ENCODE measurements around the gene CP. TPM values are rescaled to one million over a fixed set of nuclear protein-coding genes. Genes with fewer than 3 reads are reported as not detected.
"Not testable (repeated sequence)": the region's sequence is repeated elsewhere in the genome, so short reads cannot be mapped to it uniquely, and the experiment has no call there.

Gene CP
- 1.1 TPM for total RNA-seq

DNA sequence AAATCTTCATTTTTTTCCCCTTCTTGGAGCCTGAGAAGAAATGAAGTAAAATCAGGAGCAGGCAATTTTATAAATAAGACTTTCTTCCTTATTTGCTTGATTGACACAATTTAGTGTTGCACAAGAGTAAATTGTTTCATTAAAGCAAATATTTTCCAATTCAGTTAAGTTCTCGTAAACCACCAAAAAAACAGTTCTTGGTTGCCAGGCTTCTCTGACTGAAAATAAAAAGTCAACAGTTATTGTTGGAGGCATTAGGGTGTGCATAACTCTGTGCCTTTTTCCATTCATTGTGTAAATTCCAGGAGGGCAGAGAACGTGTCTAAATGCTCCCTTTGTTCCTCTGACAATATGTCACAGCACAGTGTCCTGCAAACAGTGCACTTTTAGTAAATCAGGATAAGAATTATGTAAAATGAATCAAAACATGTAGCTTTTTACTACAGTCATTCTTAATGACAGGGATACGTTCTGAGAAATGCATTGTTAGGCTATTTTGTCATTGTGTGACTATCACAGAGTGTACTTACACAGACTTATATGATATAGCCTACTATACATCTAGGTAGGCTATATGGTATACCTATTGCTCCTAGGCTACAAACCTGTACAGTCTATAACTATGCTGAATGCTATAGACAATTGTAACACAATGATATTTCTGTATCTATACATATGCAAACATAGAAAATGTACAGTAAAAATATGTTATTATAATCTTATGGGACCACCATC is at the start of gene CP:
CP (minus strand) TSS at position 47 of the 735 bp plus-strand sequence; CDS start at position 10, 37 bp downstream.
- no peak for DNase-seq

DNA sequence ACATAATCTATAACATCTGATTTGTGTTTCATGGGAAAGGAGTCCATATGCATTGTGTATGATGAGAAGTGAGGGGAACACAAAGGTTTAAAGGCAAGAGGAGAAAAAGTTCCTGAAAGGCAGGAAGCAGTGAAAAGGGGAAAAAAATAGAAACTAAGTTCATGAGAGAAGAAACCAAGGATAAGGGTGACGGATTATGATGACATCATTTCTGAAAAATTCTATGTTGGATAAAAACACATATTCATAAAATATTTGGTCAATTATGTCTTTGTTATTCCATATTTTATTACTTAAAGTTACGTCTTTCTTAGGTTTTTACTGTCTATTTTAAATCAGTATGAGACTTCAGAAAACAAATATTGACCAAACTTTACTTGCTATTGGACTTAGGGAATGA is 48.6 kb upstream of the CP start:
- DNase-seq = no peak

DNA sequence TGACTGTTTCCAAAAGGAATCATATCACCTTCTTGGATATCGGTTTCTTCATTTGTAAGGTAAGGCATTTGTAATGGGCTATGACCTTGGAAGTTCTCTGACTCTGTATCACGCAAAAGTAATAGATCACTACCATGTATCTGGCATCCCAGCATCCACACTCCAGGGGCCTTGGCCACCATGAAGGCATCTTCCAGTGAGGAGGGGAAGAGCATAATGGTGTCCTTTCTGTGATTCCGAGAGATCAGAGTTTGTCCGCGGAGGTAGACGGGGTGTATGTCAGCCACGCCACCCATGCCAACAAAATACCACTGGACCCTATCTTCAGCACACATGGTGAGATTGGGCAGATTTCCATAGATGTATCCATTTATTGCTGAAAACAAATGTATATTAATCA is 48.1 kb upstream of the CP start:
- DNase-seq = no peak

DNA sequence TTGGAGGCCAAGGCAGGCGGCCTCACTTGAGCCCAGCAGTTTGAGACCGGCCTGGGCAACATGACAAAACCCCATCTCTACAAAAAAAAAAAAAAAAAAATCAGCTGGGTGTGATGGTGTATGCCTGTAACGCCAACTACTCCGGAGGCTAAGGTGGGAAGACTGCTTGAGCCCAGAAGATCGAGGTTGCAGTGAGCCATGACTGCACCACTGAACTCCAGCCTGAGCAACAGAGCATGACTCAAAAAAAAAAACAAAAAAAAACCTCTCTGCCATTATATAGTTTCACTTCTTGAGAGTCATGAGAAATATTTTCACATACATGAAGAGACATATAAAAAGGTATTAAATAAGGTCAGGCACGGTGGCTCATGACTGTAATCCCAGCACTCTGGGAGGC is 45.9 kb upstream of the CP start:
- no peak for DNase-seq

DNA sequence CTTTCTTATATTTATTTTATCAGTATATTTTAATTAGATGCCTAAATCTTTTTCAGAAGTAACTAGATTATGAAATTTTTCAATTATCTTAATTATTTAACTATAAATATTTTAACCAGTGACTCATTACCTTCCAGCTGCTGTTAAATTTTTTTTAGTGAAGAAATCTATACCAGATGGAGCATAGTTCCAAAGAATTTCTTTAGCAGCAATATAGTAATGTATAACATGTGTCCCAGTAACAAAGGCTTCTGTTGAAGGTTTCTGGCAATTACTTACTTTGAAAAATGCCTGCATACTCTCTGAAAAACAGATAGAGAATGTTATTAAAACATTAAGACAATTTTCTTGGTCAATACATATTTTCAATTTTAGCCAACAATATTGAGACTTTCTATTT is 45.1 kb upstream of the CP start:
- peak; percentile 75 for DNase-seq

DNA sequence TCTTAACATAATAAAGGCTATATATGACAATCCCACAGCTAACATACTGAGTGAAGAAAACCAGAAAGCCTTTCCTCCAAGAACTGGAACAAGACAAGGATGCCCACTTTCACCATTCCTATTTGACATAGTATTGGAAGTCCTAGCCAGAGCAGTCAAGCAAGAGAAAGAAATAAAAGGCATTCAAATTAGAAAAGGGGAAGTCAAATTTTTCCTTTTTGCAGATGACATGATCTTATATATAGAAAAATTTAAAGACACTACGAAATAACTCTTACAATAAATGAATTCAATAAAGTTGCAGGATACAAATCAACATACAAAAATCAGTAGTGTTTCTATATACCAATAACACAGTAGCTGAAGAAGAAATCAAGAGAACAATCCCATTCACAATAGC is 42.2 kb upstream of the CP start:
- no peak for DNase-seq

DNA sequence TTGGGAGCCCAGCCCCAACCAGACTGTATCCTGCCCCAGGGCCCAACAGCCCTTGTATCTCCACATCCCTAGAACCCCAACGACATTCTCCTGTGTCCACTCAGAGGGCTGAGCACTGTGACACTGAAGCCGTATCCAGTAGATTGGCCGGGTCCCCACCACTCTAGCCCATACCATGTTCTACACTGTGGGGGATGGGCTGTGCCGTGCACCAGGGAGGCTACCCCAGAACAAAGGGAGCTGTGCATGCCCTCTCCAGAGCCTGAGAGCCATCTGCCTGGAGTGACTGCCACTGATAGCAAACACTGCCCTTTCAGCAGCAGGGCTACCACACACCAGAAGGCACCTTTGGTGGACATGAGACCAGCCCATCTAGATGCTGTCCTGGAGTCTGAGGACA is 37.1 kb upstream of the CP start:
- DNase-seq = no peak

DNA sequence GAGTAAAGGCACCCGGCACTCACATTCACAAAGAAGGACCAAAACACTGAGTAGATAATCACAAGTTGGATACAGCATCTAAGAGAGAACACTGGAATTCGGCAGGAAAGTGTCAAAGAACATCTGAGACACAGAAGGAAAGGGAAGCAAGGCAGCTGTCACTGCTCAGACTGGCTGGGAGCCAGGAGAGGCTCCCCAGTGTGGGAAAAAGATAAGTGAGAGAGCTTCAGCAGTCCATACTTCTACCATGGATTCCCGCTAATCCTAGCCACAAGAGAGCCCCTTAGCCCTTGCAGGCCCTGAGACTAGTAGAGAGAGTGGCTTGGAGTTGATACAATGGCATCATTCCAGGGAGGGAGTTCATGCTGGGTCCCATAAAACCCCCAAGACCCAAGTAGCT is 36.7 kb upstream of the CP start:
- no peak for DNase-seq

DNA sequence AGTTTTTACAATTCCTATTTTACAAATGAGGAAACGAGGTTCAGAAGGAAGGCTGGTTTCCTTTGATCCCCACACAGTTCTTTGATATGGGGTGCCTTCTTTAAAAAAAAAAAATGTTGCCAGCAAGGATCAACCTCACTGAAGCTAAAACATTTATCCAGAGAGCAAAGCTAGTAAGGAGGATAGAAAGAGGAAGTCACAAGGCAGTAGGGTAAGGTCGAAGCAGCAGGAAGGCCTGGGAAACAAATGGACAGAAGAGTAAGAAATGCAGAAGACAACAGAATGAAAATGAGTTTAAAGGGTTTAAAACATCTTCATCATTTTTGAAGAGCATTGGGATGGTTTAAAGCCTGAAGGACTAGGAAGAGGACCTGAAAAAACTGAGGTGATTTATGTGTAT is 30.6 kb upstream of the CP start:
- DNase-seq = no peak

DNA sequence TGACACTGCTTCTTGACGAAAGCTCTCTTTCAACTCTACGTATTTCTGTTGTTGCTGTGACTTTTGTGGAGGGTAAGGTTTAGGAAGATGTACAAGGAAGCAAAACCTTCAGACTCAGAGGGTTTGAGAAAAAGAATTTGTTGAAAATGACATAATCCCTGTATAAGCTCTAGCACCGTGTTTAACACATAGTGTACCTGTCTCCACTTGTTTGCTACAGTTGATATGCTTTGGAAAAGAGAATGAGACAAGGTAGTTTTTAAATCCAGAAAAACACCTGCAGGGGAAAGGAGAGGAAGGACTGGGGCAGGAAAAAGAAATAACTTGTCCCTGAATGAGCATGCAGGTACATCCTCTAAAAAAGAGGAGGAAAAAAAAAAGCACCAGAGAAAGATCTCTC is 29.6 kb upstream of the CP start:
- DNase-seq = no peak

DNA sequence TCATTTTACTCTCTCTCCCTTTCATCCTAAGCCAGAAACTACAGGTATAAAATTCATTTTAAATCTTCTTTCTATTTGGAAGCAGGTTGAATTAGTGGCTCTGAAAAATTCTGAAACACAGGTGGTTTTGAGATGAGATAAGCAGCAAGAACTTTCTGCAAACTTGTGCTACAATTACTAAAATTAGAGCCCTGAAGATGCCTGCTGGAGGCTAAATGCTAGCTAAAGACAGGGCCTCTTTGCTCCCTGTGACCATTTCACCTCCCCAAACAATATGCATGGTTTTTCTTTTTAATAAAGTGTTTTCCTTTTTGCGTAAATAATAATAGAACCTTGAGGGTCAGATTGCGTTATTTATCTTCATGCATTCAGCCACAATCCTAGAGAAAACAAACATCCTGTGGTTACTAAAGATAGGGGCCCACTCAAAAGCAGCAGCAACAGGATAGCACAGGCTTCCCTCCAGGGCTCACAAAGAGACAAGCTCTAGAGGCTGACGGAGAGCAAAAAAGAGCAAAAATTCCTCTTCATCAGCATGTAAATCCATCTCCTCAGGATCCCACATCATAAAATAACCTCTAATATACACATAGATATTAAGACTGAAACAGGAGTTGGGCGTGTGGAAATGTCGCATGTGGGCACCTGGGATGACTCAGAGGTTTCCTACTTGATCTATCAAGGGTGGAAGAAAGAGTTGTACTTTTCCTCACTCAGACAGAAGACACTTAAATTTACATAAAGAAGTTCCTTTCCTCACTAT is 26.5 kb upstream of the CP start:
- no peak for DNase-seq

DNA sequence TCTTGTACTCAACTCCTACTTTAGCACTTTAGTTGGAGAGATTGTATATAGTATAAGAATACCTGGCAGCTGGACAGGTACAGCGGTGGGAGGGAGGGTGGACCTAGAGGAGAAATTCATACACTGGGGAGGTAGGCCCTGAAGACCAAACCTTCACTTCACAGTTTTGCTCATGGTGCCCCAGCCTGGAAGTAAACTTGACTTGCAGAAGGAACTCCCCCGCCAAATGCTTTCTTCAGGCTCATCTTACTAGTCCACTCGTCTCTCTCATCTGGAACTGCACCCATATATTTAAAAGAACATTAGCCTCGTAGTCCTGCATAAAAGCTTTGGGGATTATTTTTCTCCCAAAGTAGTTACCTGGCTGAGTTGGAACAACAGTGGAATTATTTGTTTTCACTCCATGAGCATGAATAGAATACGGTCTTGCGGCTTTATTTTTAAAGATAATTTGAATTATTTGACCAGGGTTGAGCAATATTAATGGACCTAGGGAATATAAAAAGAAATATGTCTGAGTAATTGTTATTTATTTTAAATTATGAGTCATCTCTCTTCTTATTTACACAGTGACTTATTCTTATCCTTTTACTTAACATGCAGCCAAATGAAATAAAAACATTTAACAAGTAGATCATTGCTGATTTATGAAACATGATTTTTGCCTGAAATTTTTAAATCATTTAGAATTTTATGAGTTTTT is 25.5 kb upstream of the CP start:
- no peak for DNase-seq

DNA sequence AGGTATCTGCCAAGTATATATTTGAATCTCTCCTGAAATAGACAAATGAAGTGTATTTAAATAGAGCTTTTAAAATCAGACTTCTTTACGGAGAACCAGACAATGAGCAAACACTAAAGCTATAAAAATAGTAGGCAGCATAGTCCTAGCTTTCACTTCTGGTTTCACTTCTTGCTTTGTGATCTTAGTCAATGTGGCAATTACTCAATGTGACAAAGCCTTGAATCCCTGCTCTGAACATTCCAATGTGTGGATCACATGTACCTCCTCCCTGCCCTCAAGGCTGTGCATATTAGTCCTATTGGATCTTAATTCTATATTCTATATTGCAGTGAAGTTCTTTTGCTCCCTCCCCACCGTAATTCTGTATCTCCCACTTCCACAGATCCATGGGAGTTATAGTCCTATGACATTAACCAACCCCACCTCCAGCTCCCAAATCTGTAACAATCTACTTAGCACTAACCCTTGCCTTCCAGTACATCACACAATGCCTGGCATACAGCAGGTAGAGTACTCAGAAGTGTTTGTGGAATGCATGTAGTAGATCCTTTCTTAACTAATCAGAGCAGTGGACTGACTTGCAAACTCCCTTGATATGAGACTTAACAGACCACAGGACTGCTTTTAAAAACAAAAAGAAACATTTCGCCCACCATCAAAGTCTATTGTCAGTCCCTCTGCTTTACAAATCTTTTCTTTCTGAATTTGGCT is 24.3 kb upstream of the CP start:
- no peak for DNase-seq

DNA sequence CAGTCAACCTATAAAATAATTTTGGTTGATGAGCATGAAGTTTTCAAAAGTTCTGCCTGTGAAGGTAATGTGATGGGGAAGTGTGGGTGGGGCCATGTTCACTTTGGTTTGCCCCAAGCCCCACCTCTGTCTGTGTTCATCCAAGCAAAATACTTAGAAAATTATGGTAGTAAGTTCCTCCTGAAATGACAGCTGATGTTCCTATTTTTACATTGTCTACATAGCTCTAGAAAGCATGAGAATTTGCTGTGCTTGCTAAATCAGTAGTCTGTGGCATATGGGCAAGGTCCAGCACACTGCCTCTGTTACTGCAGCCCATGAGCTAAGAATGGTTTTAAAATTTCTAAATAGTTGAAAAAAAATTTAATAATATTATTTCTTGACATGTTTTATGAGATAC is 21.9 kb upstream of the CP start:
- no peak for DNase-seq

DNA sequence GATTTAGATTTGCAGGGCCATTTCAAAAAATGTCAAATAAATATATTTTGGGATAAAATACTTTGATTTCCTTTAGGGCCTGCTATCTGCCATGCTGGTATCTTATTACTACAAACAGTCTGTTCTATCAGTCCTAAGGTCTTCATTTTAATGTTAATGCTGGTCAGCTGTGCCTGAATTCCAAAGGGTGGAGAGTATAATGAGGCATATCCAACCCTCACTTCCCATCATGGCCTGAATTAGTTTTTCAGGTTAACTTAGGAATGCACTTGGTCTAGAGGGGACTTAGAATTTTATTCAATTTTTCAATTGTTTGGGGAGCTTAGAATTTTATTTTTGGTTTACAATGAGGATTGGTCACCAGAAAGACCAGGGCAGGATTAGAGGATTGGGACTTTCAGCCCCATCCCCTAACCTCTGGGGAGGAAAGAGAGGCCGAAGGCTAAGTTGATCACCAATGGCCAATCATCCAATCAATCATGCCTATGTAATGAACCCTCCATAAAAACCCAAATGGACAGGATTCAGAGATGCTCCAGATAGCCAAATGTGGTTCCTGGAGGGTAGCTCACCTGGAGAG is 17.8 kb upstream of the CP start:
- DNase-seq = no peak

DNA sequence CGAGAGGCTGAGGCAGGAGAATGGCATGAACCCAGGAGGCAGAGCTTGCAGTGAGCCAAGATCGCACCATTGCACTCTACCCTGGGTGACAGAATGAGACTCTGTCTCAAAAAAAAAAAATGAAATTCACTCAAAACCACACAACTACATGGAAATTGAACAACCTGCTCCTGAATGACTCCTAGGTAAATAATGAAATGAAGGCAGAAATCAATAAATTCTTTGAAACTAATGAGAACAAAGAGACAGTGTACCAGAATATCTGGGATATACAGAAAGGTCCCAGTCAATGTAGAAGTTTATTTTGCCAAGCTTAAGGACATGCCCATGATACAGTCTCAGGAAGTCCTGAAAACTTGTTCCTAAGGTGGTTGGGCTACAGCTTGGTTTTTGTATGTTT is 16.6 kb upstream of the CP start:
- not testable (repeated sequence) for DNase-seq

DNA sequence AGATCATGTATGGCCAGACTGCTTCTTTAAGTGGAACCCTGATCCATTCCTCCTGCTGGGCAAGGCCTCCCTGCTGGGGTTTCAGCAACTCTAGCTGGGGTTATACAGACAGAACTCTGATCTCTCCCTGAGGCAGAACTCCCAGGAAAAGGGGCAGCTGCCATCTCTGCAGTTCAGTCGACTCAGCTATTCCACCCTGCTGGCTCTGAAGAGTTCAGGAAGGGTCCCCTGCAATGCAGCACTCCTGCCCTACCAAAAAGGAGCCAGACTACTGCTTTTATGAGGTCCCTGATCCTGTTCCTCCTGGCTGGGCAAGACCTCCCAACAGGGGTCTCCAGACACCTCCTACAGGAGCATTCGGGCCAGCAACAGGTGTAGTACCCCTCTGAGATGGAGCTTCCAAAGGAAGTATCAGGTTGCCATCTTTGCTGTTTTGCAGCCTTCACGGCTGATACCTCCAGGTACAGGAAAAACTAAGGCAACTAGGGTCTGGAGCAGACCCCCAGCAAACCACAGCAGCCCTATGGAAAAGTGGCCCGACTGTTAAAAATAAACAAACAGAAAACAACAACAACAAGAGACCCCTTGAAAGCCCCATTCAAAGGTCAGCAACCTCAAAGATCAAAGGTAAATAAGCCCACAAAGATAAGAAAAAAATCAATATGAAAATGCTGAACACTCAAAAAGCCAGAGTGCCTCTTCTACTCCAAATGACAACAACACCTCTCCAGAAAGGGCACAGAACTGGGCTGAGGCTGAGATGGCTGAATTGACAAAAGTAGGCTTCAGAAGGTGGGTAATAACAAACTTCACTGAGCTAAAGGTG is 14.2 kb upstream of the CP start:
- no peak for DNase-seq

DNA sequence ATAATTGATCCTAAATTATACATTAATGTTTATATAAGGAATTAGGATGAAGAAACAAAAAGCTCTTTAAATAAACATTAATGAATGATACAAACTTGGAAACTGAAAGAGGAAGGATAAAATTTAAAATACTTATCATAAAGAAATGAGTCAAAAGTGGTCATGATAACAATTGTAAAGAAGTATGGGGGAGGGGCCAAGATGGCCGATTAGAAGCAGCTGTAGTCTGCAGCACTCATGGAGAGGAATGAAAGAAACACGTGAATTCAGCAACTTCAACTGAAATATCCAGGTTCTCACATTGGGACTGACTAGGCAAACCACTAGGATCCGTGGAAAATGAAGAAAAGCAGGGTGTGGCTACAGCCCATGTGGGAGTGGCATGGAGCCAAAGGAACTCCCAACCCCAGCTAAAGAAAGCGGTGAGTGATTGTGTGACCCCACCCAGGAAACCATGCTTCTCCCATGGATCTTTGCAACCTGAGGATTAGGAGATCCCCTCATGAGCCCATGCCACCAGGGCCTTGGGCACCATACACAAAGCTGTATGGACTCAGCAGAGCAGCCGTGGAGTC is 13.1 kb upstream of the CP start:
- DNase-seq = no peak

DNA sequence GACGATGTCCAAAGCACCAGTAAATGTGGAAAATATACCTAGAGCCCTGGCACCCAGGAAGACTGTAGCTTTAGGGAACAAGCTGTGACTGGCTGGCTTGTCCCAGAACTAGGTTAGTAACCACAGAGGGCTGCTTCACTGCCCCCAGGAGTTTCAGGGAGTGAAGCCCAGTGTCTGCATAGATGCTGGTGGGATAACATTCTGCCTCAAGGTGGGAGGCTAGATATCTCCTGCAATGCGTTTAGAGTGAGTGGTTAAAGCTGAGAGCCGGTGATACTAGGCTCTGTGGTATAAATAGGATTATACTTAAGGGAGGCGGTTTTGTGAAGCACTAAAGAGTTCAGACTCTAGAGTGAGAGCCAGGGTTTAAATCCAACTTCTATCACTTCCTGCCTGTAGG is 11.7 kb upstream of the CP start:
- no peak for DNase-seq

DNA sequence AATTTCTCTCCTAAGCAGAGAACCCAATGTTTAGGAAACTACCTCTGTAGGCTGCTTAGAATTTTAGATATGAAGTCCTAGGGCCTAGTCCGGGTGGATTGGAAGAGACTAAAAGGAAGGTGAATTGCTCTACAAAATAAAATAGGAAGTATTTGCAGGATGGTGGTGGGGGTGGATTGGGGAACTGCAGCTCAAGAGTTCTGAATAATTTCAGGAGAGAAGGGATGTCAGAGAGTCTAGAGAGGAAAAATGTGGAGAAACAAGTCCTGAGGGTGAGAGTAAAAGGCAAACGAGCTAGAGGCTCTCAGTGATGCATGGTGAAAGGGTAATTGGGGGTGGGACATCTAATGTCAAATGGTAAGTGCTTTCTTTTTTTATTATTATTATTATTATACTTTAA is 10.2 kb upstream of the CP start:
- DNase-seq = no peak

DNA sequence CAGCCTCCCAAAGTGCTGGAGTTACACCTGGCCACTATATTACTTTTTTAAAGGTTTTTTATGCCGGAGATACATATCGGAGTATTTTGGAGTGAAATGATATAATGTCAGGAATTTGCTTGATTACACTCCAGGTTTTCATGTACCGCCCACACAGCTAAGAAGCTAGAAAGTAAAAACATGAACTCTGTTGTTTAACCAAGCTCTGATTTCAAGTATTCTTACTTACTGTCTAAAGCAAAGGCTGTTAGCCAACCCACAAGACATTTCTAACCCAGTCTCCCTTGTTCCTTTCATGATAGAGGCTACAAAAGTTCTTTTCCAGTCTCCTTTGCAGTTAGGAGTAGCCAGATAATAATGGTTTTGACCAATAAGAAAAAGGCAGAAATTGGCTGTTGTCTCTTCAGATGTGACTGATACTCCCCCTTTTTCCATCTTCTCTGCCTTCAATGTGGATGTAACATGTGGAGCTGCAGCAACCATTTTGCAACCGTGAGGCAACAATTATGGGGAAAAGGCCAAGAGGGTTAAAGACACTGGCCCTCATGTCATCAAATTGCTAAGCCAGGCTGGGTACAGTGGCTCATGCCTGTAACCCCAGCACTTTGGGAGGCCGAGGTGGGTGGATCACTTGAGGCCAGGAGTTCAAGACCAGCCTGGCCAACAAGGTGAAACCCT is 6.1 kb upstream of the CP start:
- DNase-seq = no peak

Measured in skin of body (tissue), 2 donors.